DMS79 (cell line): ENCODE results near the gene MAGEB1.

Experiments used
- DNase-seq: peaks from one replicate; lab custom pipeline; 2025; lab: John Stamatoyannopoulos, UW

MAGEB1 gene

GRCh38 chrX:30296408-30297254, 49.7 kb downstream of the MAGEB1 start:
- DNase-seq = no peak

- DNase-seq = no peak
These were observed 54.3 kb downstream of the MAGEB1 start for GRCh38 chrX:30301208-30301607.
